ENCODE results near the gene ERCC3.

DNA sequence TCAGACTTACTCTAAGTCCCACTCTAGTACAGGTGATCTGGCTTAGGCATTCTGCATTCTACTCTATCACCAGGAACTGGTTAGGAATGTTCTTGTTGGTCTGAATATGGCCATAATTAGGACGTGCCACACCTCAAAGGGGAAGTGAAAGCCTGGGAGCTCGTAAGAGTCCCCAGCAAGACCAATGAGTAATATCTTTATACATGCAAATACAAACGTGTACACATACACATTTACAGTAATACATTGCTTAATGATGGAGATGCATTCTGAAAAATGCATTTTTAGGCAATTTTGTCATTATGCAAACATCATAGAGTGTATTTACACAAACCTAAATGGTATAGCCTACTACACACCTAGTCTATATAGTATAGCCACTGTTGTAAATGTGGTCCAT, 19.5 kb upstream of the ERCC3 start:
- TF ChIP-seq, protein P1, sequence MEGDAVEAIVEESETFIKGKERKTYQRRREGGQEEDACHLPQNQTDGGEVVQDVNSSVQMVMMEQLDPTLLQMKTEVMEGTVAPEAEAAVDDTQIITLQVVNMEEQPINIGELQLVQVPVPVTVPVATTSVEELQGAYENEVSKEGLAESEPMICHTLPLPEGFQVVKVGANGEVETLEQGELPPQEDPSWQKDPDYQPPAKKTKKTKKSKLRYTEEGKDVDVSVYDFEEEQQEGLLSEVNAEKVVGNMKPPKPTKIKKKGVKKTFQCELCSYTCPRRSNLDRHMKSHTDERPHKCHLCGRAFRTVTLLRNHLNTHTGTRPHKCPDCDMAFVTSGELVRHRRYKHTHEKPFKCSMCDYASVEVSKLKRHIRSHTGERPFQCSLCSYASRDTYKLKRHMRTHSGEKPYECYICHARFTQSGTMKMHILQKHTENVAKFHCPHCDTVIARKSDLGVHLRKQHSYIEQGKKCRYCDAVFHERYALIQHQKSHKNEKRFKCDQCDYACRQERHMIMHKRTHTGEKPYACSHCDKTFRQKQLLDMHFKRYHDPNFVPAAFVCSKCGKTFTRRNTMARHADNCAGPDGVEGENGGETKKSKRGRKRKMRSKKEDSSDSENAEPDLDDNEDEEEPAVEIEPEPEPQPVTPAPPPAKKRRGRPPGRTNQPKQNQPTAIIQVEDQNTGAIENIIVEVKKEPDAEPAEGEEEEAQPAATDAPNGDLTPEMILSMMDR (IDR thresholded peaks at IDR 0.05), result no peak
- TF ChIP-seq POLR2AphosphoS5 (IDR thresholded peaks at IDR 0.05) (no peak), POLR2A (IDR thresholded peaks at IDR 0.05) (no peak)

All from transverse colon (tissue), 4 donors.